ENCODE results near the gene LRRC57. TPM values are rescaled to one million over a fixed set of nuclear protein-coding genes. Genes with fewer than 3 reads are reported as not detected.
"Not testable (repeated sequence)": the region's sequence is repeated elsewhere in the genome, so short reads cannot be mapped to it uniquely, and the experiment has no call there.

Gene LRRC57
- total RNA-seq, 1 donor, result 19.9 TPM

- H3K4me3 ChIP-seq (ENCODE audit: low read depth, low read length), result peak overlapping the region; percentile 91
- DNase-seq (ENCODE audit: low read depth), result no peak
- TF ChIP-seq CTCF (IDR thresholded peaks at IDR 0.05; ENCODE audit: insufficient read depth, low read depth, low read length), result no peak
Observed at GRCh38 chr15:42576776-42577175, 28.2 kb upstream of the LRRC57 start.

- H3K4me3 ChIP-seq (ENCODE audit: low read depth, low read length), result peak overlapping the region; percentile 91
- no peak for DNase-seq (ENCODE audit: low read depth)
- TF ChIP-seq CTCF (IDR thresholded peaks at IDR 0.05; ENCODE audit: insufficient read depth, low read depth, low read length), result no peak
Observed at GRCh38 chr15:42576040-42576594, 27.5 kb upstream of the LRRC57 start.

- H3K4me3 ChIP-seq (ENCODE audit: low read depth, low read length), result peak within 1 kb of the TSS; percentile 91
- peak; percentile 99 for DNase-seq (ENCODE audit: low read depth)
- TF ChIP-seq CTCF (IDR thresholded peaks at IDR 0.05; ENCODE audit: insufficient read depth, low read depth, low read length), result no peak
Observed at GRCh38 chr15:42575188-42576039, 26.8 kb upstream of the LRRC57 start, which contains the start of gene STARD9. TSS of gene STARD9 (plus strand) at chr15:42575606. CDS start at chr15:42575716, 110 bp downstream.

GRCh38 chr15:42558739-42559138 lies 10.1 kb upstream of the LRRC57 start:
- no peak for DNase-seq (ENCODE audit: low read depth)
- no peak for TF ChIP-seq CTCF (IDR thresholded peaks at IDR 0.05; ENCODE audit: insufficient read depth, low read depth, low read length)
- no peak overlapping the region for H3K4me3 ChIP-seq (ENCODE audit: low read depth, low read length)

GRCh38 chr15:42556550-42557207 lies 8.1 kb upstream of the LRRC57 start:
- DNase-seq (ENCODE audit: low read depth); H3K4me3 ChIP-seq (ENCODE audit: low read depth, low read length): not testable (repeated sequence)

- TF ChIP-seq CTCF (IDR thresholded peaks at IDR 0.05; ENCODE audit: insufficient read depth, low read depth, low read length), result no peak
- DNase-seq (ENCODE audit: low read depth), result no peak
- no peak overlapping the region for H3K4me3 ChIP-seq (ENCODE audit: low read depth, low read length)
Observed at GRCh38 chr15:42553554-42553953, 5.0 kb upstream of the LRRC57 start.

- peak overlapping the region; percentile 96 for H3K4me3 ChIP-seq (ENCODE audit: low read depth, low read length)
- no peak for DNase-seq (ENCODE audit: low read depth)
- TF ChIP-seq CTCF (IDR thresholded peaks at IDR 0.05; ENCODE audit: insufficient read depth, low read depth, low read length), result no peak
Observed at GRCh38 chr15:42549741-42550392, 1.3 kb upstream of the LRRC57 start.

All from fibroblast of villous mesenchyme (primary cell).